NCI-H146 (cell line): ENCODE measurements around the gene CCR6.
"Not testable (repeated sequence)": the region's sequence is repeated elsewhere in the genome, so short reads cannot be mapped to it uniquely, and the experiment has no call there.

ENCODE experiments used
- DNase-seq: peaks from one replicate; lab custom pipeline; 2025; lab: John Stamatoyannopoulos, UW

The CCR6 gene

DNA sequence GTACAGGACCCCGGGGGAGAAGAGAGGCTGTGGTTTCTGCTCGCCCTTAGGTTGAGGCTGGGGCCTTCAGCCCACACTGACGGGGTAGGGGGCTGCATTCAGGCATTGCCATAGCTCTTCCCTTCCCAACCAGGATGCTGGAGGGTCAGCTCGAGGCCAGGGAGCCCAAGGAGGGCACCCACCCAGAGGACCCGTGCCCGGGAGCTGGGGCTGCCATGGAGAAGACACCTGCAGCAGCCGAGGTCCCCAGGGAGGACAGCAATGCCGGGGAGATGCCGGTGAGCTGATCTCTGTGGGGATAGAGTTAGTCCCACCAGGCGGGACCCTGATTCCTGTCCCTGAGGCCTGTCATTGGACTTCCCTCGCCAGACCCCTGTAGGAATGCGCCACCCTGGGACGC lies 49.1 kb downstream of the CCR6 start:
- not testable (repeated sequence) for DNase-seq

- DNase-seq, result not testable (repeated sequence)
These were observed 54.4 kb downstream of the CCR6 start for GRCh38 chr6:167177271-167177670.

DNA sequence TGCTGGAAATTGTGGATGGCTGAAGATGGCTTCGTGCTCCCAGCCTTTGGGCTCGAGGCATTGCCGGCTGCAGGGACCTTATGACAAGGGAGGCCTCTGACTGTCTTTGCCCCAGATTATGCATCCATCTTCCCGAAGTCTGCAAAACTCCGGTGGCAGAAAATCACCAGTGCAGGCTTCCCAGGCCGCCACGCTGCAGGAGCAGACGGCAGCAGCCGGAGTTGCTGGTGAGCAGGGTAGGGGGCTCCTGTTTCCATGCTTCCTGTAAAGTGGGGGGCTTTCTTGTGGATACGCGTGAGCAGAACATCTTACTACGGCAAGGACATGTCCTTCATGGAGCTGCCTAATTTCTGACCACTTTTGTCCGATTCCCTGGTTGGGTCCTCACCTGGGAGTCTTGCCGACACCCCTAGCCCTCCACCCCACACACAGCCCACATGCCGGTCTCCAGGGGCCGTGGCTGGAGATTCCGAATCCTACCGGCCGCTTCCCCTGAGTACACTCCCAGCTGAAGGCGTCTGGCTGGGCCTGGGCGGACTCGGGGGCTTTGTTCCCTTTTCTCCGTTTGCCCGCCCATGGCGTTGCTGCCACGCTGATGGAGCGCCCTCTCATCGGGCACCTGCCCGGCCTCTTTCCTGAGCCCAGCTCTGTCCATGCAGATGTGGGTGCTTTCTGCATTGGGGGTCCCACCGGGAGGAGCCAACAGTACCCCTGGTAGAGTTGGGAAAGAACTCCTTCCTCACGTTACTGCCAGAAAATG lies 56.2 kb downstream of the CCR6 start:
- not testable (repeated sequence) for DNase-seq

DNA sequence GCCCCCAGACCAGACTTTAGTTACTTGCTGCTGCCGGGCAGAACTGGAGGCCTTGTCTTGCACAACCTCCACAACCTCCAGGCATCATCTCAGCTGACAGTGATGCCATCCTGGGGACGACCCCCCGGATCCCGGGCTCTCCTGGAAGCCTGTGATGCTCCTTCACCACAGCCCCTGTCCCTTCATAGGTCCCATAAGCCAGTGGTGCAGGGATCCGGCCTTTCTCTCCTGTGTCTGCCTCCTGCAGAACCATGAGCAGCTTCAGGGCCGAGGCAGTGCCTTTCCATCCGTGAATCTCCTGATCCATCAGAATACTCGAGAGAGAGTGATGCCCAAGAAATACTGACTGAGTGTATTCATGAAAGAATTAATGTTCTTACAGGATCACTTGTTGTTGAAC lies 57.2 kb downstream of the CCR6 start:
- DNase-seq, result not testable (repeated sequence)

DNA sequence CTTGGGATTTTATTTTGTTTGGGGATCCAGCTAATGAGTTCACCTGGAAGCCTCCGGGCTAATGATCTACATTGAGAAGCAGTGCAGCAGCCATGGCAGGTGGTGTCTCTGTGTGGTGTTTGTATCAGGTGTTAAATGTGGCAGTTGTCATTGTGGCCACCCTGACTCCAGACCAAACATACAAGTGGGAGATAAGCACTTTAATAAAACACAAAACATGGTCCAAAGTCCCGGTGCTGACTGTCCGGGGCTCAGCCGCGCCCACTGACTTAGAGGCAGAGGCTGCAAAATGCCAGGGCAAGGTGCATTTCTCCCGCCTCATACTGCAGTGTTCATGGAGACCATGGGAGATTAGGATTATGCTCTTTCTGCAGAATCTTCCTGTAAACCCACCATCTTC lies 58.5 kb downstream of the CCR6 start:
- not testable (repeated sequence) for DNase-seq

GRCh38 chr6:167182913-167183314 lies 60.0 kb downstream of the CCR6 start:
- DNase-seq, result not testable (repeated sequence)

DNA sequence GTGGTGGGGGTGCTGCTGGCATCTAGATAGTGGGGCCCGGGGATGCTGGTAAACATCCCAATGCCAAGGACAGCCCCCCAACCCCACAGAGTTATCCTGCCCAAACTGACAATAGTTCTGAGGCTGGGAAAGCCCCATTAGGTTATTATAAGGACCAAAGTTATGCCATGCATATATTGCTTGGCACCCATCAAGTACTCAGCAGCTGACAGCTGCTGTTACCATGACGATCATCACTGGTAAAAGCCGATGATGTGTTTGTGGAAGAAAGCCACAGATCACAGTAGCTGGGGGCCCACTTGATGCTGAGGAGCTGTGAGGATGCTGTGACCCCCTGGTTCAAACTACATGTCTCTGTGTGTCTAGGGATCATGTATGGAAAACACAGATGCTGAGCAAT lies 62.2 kb downstream of the CCR6 start:
- not testable (repeated sequence) for DNase-seq

- DNase-seq, result not testable (repeated sequence)
These were observed 64.4 kb downstream of the CCR6 start for GRCh38 chr6:167187275-167187674.
